HG03175 (cell line): ENCODE measurements around the gene CHMP2B.

Source experiments
- ATAC-seq: cut with Tn5 transposase; IDR thresholded peaks from one replicate; pipeline ENCODE4 v1.9.1; 2021; ENCODE audit warnings: mild to moderate bottlenecking, moderate library complexity; ENCODE audit not compliant: unreplicated experiment

The CHMP2B gene, protein sequence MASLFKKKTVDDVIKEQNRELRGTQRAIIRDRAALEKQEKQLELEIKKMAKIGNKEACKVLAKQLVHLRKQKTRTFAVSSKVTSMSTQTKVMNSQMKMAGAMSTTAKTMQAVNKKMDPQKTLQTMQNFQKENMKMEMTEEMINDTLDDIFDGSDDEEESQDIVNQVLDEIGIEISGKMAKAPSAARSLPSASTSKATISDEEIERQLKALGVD

GRCh38 chr3:87227104-87227834, at the start of gene CHMP2B:
Gene CHMP2B (plus strand): TSS chr3:87227309. CDS start chr3:87227523, 214 bp downstream.
- peak; percentile 96 for ATAC-seq

DNA sequence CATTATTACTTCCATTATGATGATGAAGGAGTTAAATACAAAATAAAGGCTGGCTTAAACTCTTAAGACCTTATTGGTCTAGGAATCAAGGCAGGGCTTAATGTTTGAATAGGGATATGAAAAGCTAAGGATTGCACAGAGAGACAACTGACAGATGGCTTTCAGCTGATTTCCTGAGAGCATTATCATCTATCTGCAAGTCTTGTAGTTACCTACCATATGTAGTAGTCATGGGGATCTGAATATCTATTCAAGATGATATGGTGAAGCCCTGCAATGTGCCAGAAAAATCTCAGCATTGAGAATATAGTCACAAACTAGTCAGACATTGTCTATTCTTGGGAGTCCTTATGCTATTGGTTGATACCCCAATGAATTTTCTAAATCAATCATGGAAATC, 47.5 kb upstream of the CHMP2B start:
- ATAC-seq = no peak

- ATAC-seq = no peak
Observed at GRCh38 chr3:87181551-87181950, 45.6 kb upstream of the CHMP2B start.

DNA sequence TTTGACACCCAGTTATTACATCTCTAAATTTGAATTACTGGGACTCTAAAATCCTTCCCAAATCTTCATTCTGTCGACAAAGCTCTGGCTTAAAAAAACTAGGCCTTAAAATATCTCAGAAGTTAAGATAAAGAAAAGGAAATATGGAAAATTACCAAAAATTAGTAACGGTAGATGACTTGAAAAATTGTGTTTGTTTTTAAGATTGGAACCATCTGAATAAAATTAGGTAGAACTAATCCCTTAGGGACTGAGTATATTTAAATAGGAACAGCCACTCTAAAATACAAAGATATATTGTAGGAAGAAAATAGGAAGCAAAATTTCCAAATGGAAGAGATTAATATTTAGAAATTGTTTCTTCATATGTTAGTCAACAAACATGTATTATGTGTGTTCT, 45.1 kb upstream of the CHMP2B start:
- no peak for ATAC-seq

DNA sequence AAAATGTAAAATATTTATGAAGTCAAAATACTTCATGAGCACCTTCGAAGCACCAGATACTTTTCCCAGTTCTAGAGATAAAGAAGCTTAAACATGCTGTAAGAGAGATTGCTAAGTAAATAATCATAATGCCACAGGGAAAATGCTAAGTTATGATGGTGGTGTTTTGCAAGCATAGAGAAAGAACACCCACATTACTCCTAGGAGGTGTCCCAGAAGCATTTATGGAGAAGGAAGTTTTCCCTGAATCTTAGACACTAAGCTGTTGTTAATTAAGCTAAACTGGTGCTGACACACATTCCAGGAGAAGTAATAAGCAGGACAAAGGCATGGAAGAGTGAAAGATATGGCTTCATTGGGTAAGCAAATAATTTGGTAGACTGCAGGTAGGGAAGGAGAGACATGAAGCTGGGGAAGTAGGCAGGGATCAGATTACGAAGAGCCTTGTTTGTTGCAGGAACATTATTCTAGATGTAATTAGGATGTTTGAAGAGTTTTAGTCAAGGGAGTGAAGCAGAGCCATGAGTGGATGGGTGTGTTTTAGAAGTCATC, 40.4 kb upstream of the CHMP2B start:
- no peak for ATAC-seq

DNA sequence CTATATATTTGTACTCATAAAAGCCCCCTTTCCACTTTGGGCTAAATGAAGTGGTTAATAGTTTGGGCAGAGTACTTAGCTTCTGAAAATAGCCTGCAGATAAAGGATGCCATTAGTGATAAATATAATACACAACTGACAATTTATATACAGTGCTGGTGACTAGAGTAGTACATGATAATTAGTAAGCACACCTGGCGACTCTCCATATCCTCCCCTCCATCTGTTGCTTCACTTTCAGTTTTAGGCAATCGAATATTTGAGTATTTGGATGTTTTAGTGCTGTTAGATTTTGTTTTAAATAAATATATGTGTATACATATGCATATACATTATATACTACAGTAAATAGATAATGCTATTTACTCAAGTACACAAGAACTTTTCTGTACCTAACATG, 35.9 kb upstream of the CHMP2B start:
- no peak for ATAC-seq

DNA sequence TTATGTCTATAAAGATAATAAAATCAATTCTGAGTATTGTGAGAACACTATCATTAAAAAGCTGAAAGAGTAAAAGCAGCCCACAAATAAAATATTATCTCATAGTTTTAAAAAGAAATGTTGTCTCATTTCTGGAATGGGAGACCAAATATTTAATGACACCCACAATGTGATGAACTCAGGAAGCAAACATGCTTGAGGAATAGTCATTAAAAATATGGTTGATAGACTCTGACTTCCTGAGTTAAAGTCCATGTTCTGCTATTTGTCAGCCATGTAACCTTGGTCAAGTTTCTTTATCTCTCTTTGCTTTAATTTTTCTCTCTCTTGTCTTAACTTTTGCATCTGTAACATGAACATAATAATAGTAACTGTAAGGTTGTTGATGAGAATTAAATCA, 35.5 kb upstream of the CHMP2B start:
- no peak for ATAC-seq

- ATAC-seq = no peak
Observed at GRCh38 chr3:87196879-87197278, 30.2 kb upstream of the CHMP2B start.

GRCh38 chr3:87197531-87197930, 29.6 kb upstream of the CHMP2B start:
- no peak for ATAC-seq

DNA sequence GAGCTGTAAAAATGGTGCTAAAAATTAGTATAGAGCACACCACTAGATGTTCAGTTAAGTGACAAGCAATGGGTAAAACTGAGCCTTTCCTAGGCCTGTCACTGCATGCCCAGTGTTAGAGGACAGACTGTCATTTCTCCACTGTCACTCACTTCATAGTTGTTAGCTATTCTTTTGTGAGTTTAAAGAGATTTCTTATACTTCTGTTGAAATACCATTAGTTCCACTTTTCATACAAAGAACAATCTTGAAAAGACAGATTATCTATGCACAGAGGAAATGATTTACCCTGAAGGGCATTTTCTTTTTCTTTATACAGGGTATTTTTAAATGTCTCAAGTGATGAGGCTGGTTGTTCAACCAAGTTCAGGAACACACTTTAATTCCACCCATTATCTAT, 28.3 kb upstream of the CHMP2B start:
- no peak for ATAC-seq

- no peak for ATAC-seq
Observed at GRCh38 chr3:87199628-87200027, 27.5 kb upstream of the CHMP2B start.

- ATAC-seq = no peak
Observed at GRCh38 chr3:87200060-87200647, 27.0 kb upstream of the CHMP2B start.

DNA sequence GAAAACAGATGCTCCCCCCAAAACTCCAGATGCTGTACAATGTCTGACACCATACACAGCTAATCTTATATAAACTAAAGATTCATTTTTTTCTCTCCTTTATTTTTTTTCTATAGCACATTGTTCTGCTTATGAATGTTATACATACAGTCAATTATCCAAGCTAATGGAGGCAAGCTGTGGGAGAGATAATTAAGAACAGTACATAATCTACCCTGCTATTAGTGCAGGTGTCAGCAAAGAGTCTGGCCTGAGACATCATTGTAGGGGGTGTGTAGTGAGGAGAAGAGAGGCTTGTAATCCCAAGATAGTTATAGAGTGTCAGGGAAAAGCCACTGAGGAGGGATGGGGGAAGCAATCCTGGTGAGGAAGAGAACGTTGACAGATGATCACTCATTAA, 25.4 kb upstream of the CHMP2B start:
- ATAC-seq = no peak

- ATAC-seq = no peak
Observed at GRCh38 chr3:87203809-87204208, 23.3 kb upstream of the CHMP2B start.

- no peak for ATAC-seq
Observed at GRCh38 chr3:87206070-87206469, 21.0 kb upstream of the CHMP2B start.

DNA sequence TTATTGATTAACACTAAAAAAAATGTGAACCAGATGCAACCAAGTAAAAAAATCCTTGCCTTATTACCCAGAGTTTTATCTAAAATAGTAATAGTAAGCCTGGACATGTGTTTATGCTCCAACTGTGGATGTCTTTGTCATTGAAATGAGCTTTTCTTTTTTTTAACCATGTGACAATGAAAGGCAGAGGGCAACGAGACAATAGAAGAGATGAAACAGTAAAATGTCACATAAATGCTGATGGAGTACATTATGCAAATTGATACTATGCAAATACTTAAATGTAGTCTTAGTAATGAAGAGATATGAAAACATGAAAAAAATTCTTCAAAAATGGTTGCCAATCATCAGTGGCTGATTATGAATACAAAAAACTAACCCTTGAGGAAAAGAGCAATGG, 20.5 kb upstream of the CHMP2B start:
- ATAC-seq = no peak

GRCh38 chr3:87207460-87207859, 19.6 kb upstream of the CHMP2B start:
- no peak for ATAC-seq

GRCh38 chr3:87209111-87209510, 18.0 kb upstream of the CHMP2B start:
- ATAC-seq = no peak

DNA sequence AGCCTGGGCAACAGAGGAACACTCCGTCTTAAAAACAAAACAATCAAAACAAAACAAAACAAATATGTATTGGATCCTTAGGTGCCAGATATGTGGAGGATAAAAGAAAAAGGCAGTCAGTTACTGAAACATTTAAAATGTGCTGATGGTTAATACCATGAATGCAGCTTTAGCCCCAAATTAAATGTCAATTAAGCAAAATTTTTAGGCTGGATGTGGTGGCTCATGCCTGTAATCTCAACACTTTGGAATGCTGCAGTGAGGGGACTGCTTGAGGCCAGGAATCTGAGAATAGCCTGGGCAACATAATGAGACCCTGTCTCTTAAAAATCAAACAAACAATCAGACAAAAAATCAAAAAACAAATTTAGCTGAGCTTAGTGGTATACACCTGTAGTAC, 8.5 kb upstream of the CHMP2B start:
- no peak for ATAC-seq

- no peak for ATAC-seq
Observed at GRCh38 chr3:87219611-87220010, 7.5 kb upstream of the CHMP2B start.

DNA sequence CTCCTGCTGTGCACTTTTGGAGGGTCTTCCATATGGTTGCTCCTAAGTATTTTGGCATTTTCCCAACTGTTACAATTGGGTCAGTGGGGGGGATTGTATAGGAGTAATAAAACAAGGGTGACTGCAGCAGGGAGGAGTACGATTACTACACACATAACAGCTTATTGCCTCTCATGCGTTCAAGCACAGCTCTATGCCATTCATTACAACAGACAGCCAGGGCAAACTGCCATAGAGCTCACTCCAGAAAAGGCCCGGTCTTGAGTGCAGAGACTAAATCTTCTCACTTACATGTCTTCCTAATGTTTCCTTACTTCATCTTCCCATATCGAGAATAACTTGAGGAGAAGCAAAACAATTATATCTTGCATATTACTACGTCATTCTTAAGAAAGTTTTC, 1.4 kb upstream of the CHMP2B start:
- no peak for ATAC-seq

GRCh38 chr3:87227835-87228144, 681 bp downstream of the CHMP2B start:
- peak; percentile 2 for ATAC-seq
